ENCODE results near the gene CFAP77. TPM values are rescaled to one million over a fixed set of nuclear protein-coding genes. Genes with fewer than 3 reads are reported as not detected.

The CFAP77 gene
- total and polyA plus RNA-seq, 2 of the 13 experiments (the other 11 are each of a cell fraction or from before 2014, with no cell fraction given), result not detected

DNA sequence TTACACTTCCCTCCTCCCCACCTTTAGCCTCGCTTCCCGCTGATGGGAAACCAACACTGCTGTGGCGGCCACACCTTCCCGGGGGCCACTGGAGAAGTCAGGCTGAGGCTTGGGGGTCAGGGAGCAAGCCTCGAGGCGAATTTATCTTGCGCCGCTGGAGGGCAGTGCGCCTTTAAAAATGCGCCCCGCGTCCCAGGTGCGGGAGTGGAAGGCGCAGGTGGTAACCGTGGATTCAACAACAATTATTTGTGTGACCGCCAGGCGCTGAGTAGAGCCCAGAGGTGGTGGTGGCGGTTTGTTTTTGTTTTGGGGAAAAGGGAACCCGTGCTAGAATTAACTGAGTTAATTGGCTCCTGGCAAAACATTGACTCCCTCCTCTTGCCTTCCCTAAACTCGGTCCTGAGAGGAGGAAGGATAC lies 1.1 kb downstream of the CFAP77 start (continued):
- TF ChIP-seq, protein P1, sequence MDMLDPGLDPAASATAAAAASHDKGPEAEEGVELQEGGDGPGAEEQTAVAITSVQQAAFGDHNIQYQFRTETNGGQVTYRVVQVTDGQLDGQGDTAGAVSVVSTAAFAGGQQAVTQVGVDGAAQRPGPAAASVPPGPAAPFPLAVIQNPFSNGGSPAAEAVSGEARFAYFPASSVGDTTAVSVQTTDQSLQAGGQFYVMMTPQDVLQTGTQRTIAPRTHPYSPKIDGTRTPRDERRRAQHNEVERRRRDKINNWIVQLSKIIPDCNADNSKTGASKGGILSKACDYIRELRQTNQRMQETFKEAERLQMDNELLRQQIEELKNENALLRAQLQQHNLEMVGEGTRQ (IDR thresholded peaks at IDR 0.05; ENCODE audit: low read depth, low read length), result no peak
- TF ChIP-seq, protein P1 (CRISPR knock-in tag; IDR thresholded peaks at IDR 0.05; ENCODE audit: borderline replicate concordance), result no peak
- no peak for TF ChIP-seq NCOR1 (IDR thresholded peaks at IDR 0.05; ENCODE audit: borderline replicate concordance, low read length)
- TF ChIP-seq, protein P2, sequence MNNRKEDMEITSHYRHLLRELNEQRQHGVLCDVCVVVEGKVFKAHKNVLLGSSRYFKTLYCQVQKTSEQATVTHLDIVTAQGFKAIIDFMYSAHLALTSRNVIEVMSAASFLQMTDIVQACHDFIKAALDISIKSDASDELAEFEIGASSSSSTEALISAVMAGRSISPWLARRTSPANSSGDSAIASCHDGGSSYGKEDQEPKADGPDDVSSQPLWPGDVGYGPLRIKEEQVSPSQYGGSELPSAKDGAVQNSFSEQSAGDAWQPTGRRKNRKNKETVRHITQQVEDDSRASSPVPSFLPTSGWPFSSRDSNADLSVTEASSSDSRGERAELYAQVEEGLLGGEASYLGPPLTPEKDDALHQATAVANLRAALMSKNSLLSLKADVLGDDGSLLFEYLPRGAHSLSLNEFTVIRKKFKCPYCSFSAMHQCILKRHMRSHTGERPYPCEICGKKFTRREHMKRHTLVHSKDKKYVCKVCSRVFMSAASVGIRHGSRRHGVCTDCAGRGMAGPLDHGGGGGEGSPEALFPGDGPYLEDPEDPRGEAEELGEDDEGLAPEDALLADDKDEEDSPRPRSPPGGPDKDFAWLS (CRISPR knock-in tag; IDR thresholded peaks at IDR 0.05; ENCODE audit: borderline replicate concordance), result no peak
- no peak for TF ChIP-seq TBX2 (CRISPR knock-in tag; IDR thresholded peaks at IDR 0.05; ENCODE audit: borderline replicate concordance)
- no peak for TF ChIP-seq FOXC1 (CRISPR knock-in tag; IDR thresholded peaks at IDR 0.05; ENCODE audit: borderline replicate concordance)
- TF ChIP-seq ZNF326 (CRISPR knock-in tag; IDR thresholded peaks at IDR 0.05; ENCODE audit: borderline replicate concordance), result no peak
- no peak for TF ChIP-seq HMG20A (CRISPR knock-in tag; IDR thresholded peaks at IDR 0.05; ENCODE audit: borderline replicate concordance)
- no peak for TF ChIP-seq GLI4 (CRISPR knock-in tag; IDR thresholded peaks at IDR 0.05; ENCODE audit: borderline replicate concordance)
- no peak for TF ChIP-seq CAMTA2 (CRISPR knock-in tag; IDR thresholded peaks at IDR 0.05; ENCODE audit: borderline replicate concordance)
- no peak for TF ChIP-seq ZNF543 (CRISPR knock-in tag; IDR thresholded peaks at IDR 0.05)
- TF ChIP-seq POGZ (CRISPR knock-in tag; IDR thresholded peaks at IDR 0.05), result no peak
- no peak for TF ChIP-seq ZNF260 (CRISPR knock-in tag; IDR thresholded peaks at IDR 0.05; ENCODE audit: borderline replicate concordance, low read depth)
- no peak for TF ChIP-seq IKZF4 (CRISPR knock-in tag; IDR thresholded peaks at IDR 0.05; ENCODE audit: borderline replicate concordance, low read depth, not compliant biosample characterization)
- TF ChIP-seq HCFC1 (IDR thresholded peaks at IDR 0.05; ENCODE audit: low read depth, low read length), result no peak
- no peak for TF ChIP-seq PRMT3 (CRISPR knock-in tag; IDR thresholded peaks at IDR 0.05; ENCODE audit: borderline replicate concordance, low read depth)
- no peak for TF ChIP-seq MAZ (IDR thresholded peaks at IDR 0.05; ENCODE audit: borderline replicate concordance, low read depth, low read length)
- TF ChIP-seq MAZ (CRISPR knock-in tag; IDR thresholded peaks at IDR 0.05; ENCODE audit: low read depth), result no peak
- TF ChIP-seq ERF (CRISPR knock-in tag; IDR thresholded peaks at IDR 0.05), result no peak
- TF ChIP-seq HNF4G (IDR thresholded peaks at IDR 0.05; ENCODE audit: borderline replicate concordance, low read depth, low read length), result no peak
- no peak for TF ChIP-seq HNF4G (CRISPR knock-in tag; IDR thresholded peaks at IDR 0.05; ENCODE audit: borderline replicate concordance, low read depth)
- TF ChIP-seq, protein P3, sequence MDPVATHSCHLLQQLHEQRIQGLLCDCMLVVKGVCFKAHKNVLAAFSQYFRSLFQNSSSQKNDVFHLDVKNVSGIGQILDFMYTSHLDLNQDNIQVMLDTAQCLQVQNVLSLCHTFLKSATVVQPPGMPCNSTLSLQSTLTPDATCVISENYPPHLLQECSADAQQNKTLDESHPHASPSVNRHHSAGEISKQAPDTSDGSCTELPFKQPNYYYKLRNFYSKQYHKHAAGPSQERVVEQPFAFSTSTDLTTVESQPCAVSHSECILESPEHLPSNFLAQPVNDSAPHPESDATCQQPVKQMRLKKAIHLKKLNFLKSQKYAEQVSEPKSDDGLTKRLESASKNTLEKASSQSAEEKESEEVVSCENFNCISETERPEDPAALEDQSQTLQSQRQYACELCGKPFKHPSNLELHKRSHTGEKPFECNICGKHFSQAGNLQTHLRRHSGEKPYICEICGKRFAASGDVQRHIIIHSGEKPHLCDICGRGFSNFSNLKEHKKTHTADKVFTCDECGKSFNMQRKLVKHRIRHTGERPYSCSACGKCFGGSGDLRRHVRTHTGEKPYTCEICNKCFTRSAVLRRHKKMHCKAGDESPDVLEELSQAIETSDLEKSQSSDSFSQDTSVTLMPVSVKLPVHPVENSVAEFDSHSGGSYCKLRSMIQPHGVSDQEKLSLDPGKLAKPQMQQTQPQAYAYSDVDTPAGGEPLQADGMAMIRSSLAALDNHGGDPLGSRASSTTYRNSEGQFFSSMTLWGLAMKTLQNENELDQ (CRISPR knock-in tag; IDR thresholded peaks at IDR 0.05; ENCODE audit: borderline replicate concordance), result no peak
- TF ChIP-seq, protein P4, sequence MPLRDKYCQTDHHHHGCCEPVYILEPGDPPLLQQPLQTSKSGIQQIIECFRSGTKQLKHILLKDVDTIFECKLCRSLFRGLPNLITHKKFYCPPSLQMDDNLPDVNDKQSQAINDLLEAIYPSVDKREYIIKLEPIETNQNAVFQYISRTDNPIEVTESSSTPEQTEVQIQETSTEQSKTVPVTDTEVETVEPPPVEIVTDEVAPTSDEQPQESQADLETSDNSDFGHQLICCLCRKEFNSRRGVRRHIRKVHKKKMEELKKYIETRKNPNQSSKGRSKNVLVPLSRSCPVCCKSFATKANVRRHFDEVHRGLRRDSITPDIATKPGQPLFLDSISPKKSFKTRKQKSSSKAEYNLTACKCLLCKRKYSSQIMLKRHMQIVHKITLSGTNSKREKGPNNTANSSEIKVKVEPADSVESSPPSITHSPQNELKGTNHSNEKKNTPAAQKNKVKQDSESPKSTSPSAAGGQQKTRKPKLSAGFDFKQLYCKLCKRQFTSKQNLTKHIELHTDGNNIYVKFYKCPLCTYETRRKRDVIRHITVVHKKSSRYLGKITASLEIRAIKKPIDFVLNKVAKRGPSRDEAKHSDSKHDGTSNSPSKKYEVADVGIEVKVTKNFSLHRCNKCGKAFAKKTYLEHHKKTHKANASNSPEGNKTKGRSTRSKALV (CRISPR knock-in tag; IDR thresholded peaks at IDR 0.05), result 0 out of 2 replicates have a peak, but pooled peaks have one; percentile 32
